RPMI7951 (cell line): Measurements from ENCODE around the gene DYNLRB2. TPM values are rescaled to one million over a fixed set of nuclear protein-coding genes. Genes with fewer than 3 reads are reported as not detected.

Experiments used
- DNase-seq: peaks from one replicate; pipeline ENCODE4 v3.0.0-alpha.2; 2012; ENCODE audit warnings: low read depth
- total RNA-seq: library from RNA; depleted of rRNA; stranded (reverse); fragments of >200 nt; shearing (Covaris generic); gene quantifications from 2 replicates; pipeline ENCODE4 v1.2.3, GENCODE V29; 2014; rRNA removed

DYNLRB2 gene
- total RNA-seq, result not detected in 2 replicates

DNA sequence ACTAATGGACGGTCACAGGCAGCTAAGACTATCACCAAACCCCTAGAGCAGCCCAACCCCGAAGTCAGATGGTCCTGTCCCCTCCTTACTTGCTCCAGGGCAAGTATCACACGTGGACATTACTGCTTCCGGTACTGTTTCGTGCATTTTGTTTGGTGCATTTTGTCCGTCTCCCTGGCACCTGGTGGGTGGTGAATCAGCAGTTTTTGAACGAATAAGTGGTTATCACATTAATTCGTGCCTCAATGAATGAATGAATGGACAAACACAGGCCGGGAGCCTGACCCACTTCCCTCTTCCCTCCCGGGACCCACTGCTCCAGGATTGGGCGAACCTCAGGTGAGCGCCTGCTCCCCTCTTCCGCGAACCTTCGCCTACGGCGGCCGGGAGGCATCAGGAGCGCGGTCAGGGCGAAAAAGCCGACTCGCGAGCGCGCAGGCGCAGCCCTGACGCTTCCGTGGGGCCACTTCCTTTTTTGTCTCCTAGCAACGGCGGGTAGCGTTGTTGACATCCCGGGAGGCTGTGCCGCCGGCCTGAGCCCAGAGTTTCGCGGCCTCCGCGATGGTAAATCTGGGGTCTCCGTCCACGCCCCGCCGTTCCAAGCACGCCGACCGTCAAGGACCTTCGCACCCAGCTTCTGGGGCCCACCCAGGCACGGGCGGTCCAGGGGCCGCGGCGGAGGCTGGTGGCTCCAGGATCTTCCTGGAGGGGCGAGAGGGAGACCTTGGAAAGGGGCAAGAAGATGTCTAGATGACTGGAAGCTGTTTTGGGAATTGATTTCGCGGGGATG is at the start of gene DYNLRB2:
DYNLRB2 (plus strand) TSS at position 478 of the 790 bp plus-strand sequence; CDS start at position 562, 84 bp downstream.
- peak; percentile 83 for DNase-seq

DNA sequence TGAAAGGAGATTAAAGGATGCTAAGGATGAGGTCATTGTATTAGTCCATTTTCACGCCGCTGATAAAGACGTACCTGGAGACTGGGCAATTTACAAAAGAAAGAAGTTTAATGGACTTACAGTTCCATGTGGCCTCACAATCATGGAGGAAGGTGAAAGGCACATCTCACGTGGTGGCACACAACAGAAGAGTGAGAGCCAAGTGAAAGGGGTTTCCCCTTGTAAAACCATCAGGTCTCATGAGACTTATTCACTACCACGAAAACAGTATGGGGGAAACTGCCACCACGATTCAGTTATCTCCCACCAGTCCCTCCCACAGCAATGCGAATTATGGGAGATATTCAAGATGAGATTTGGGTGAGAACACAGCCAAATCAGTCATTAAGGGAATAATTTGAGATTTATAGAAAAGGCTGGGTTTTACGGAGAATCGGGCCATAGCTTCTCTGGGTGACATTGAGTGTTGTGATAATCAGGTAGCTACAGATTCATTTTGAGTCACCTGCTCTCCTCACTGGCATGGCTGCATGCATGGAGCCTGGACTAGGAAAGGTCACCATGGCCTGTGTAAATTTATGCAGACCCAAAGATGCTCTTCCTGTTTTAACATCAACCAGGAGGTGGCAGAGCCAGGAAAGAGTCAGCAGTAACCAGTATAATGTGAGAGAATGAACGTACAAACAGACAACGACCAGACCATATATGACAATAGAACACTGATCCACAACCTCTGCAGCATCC is 40.5 kb upstream of the DYNLRB2 start:
- DNase-seq, result no peak

DNA sequence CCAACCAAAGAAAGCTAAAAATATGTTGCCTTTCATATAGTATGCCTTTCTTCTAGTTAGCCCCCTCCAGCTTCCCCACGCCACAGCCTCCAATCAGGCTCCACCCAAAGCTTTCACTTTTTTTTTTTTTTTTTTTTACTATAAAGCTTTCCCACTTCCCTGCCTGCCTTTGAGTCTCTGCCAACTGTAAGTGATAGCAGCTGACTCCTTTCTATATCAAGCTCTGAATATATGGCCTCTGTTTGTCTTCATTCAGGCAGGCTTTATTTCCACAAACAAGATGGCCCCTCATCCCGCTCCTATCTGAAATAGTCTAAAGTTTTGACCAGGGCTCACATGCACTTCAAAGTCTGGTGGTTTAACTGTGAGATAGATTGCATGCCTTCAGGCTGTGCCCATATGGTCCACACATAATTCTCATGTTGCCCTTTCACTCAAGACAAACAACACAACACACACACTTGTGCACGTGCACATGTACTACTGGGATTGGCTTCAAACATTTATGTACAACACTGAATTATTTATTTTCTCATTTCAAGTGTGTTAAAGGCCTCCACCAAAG is 39.8 kb upstream of the DYNLRB2 start:
- DNase-seq, result no peak

DNA sequence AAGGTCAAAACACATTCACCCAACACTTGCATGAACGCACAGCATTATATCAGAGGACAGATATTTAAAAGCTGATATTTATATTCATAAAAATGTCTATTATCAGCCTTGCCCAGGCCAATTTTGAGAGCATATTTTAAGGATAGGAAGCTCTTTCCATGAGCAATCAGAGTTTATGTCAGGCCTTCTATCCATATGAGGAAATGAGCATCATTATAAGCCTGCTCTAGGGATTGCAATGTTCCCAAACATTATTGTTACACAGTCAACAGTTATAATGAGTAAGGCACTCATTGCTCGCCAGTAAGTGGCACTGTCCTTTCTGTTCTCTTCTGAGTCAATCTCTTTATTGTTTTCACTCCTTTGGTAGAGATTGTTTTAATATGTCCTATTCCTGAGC is 37.7 kb upstream of the DYNLRB2 start:
- no peak for DNase-seq

DNA sequence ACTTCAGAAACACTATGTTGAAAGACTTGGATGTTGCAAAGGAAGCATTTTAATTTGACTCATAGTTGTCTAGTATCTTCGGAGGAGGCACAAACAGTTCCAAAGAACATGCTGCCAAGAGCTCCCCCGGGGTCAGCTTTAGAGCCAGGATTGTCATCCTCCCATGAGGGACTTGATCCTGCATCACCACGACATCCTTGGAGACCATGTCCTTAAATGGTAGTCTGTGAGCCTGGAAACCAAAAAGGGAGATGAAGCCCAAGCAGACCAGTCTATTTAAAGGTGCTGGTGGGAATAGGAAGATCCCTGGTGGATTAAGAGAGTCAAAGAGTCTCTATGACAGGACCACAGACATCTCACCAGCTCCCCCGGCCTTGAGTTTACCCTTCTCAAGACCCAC is 33.3 kb upstream of the DYNLRB2 start:
- no peak for DNase-seq

DNA sequence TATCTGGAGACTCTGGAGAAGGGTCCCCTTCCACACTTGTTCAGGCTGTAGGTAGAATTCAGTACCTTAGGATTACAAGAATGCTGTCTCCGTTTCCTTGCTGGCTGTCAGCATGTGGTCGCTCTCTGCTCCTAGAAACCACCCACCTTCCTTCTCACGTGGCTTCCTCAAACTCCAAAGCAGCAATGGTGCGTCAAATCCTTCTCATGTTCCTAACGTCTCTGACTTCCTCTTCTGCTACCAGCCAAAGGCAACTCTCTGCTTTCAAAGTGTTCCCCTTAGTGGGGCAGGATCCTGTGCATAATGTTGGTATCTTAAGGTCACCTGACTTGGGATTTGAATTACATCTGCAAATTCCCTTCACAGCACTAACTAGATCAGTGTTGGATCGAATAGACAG is 30.9 kb upstream of the DYNLRB2 start:
- DNase-seq, result no peak

DNA sequence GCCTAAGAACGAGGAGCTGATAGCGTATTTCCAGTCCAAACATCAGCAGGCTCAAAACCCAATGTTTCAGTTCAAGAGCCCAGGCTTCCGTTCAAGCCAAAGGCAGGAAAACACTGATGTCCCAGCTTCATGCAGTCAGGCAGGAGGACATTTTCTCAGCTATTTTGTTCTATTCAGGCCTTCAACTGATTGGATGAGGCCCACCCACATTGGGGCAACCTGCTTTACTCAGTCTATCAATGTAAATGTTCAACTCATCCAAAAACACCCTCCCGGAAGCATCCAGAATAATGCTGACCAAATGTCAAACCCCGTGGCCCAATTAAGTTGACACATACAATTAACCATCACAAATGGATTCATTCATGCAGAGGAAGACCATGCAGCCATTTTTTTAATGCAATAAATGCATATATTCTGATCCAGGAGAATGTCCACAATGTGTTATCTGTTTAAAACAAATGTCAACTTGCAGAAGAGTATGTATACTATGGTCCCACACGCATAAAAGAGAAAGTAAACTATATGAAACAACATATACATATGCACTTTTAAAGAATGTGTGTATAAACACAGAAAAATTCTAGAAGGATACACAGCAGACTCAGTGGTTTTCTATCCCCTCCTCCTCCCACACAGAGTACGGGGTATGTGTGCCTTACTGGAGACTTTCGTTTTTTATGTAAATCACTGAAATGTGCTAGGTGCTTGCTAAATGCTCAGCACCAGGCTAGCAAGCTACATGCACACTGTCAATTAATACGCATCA is 28.8 kb upstream of the DYNLRB2 start:
- DNase-seq, result no peak

DNA sequence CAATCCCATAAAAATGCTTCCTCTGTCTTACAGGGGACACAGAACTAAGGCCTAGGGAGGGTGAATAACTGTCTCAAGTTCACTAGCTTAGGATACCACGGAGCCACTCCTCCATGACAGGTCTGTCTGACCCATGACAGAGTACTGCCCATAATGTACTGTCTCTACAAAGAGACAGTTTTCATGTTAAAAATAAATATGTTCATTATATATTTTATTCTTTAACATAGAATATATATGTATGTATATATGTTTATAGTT is 28.3 kb upstream of the DYNLRB2 start:
- no peak for DNase-seq

DNA sequence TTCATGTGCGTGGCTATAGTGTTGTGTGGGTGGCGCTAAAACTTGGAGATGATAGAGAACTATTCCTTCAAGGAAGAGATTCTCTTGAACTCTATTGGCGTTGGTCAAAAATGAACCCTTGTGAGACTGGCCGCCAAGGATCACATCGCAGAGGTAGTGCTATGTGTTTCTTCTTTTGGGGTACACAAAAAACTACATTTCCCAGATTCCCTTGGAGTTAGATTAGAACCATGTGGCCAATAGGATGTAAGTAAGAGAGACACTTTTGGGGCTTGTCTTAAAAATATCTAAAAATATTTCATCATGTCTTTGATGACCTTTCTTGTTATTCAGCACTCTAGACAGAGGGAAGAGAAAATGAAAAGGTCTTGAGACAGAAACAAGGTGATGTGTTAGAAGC is 25.4 kb upstream of the DYNLRB2 start:
- no peak for DNase-seq

DNA sequence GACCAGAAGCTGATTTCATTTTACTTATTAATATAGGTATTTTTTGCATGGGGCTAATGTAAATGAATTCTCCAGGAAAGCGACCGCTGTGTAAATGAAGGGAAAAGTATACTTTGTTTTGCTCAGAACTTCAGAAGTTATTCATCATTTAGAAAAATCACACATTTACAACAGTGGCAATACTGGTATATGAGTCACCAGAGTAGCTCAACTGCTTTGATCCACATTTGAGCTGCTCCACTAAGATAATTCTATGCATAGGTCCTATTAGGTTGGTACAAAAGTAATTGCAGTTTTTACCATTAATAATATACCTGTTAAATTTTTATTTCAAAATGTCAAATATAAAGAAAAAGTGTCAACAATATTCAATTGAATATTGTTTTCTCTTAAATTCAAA is 22.9 kb upstream of the DYNLRB2 start:
- no peak for DNase-seq

DNA sequence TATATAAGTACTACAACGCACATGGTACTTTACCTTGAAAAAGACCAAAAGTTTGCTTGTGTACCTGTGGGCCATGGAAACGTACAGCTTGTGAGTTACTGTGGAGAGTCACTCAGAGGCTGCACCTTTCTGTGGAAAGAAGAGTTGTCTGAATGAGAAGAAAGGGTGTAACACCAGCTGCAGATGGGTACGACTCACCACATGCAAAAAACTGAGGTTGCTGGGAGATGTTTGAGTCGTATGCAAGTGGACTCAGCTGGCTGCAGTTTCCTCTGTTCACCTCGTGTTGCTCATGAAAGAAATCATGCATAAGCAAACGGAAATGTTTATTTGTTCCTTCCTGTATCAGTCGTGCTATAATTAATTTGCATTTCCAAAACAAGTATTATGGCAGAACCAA is 22.4 kb upstream of the DYNLRB2 start:
- no peak for DNase-seq

DNA sequence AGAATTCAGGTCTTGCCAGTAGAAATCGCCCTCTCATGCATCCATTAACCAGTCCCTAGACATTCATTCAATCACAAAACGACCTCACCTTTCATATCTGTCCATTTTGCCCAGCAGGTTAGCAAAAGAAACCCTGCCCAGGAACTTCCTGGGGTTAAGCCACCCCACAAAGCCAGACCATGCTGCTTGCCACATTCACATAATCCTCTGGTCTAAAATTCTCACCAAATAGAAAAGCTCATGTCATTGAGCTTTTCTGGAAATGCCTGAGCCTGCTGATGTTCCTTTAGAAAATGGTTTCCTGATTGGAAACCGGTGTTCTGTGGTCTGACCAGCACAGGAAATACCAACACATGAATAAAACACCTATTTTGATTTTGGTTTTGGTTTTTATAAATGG is 21.6 kb upstream of the DYNLRB2 start:
- DNase-seq, result no peak

DNA sequence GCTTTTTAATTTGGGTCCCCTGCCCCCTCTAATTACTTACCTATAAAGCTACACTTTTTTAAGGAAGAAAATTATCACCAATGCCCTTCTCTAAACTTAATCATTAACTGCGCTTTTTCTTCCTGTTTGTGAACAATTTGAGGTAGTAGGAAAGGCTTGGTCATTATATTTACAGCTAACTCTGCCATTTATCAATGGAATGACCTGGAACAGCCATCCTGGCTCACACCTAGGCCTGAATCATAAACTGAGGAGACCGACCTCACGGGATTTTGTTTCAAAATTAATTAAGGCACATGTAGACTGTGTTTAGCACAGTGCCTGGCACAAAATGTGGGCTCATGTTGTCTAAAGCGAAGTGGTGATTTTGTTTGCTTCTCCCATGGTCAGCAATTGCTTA is 15.4 kb upstream of the DYNLRB2 start:
- no peak for DNase-seq

DNA sequence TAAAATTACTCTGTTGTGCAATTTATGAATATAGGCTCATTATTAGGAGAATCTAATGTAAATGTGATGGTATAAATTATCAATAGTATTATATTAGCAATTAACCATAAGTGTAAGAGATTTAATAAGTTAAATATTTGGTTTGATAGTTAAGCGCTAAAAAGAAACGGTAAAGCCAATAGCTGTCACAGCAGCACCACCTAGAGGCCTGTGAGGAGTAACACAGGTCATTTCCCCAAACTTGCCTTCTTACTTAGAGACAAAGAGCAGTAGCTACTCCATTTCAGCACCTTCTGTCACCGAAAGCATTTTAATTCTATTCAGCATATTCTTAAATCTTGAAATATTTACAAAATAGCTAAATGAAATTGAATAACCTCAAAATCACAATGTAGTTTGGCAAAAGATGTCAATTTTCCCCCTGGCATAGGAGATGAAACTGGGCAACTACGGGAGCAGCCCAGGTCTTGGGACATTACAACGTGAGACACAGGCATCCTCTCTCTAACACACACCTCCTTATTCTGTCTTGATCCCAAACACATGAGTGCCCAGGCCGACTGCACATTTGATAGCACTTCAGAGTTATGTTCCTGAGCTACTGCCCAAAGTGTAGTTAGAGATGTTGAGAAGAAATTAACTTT is 14.3 kb upstream of the DYNLRB2 start:
- peak; percentile 50 for DNase-seq

DNA sequence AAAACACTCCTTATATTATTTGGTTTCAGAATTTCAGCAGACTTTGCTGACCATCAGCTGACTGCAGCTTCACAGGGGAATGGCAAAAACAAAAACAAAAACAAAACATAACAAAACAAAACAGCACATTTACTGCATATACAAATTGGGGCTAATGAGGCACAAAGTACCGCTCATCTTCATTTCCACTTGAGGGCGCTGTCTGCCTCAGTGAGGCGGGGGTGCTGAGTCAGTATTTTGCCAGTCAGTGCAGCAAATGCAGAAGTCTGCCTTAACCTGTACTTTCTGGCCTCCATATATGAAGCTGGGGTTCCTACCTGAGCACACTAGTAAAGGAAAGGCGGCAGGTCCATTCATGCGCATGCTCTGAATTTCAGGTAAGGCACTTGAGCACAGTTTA is 13.5 kb upstream of the DYNLRB2 start:
- DNase-seq, result no peak

DNA sequence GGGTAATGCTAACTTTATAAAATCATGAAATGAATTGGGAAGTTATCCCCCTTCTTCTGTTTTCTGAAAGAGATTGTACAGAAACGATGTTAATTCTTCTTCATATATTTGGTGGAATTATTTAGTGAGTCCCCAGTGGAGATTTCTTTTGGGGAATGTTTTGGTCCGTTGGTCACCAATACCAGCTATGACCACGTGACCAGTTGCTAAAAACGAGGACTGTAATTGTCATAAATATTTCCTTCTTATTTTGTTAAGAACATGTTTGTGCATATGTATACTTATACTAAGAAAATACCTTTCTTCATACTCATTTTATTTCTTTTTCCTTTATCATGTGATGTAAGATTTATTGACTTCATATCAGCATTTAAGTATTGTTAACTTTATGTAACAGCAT is 10.3 kb upstream of the DYNLRB2 start:
- no peak for DNase-seq

DNA sequence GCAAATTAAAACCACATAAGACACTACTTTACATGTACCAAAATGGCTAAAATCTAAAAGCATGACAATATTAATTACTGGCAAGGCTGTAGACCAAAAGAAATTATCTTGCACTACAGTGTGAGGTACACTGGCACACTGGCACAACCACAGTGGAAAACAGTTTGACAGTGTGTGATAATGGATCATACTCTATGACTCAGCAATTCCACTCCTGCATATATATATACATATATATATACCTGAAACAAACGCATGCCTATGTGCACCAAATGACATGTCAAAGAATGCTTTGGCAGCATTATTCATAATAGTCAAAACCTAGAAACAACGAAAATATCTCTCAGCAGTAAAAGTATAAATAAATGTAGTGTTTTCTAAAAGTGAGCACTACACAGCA is 4.6 kb upstream of the DYNLRB2 start:
- DNase-seq, result no peak

DNA sequence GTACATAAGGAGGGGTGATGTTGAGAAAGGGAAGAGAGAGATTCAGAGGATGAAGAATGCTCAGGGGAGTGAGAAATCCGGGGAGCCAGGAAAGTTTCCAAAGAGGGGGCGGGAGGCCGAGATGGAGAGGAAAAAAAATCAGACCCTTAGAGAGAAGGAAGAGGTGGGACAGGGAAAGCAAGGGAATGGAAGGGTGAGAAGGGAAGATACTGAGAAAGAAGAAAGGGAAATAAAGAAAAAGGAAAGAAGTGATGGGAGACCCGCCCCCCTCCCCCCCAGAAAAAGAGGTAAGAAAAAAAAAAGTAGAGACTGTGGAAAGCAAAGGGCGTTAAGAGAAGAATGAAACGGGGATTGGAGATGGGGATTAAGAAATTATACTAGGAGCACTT is 507 bp downstream of the DYNLRB2 start:
- no peak for DNase-seq

DNA sequence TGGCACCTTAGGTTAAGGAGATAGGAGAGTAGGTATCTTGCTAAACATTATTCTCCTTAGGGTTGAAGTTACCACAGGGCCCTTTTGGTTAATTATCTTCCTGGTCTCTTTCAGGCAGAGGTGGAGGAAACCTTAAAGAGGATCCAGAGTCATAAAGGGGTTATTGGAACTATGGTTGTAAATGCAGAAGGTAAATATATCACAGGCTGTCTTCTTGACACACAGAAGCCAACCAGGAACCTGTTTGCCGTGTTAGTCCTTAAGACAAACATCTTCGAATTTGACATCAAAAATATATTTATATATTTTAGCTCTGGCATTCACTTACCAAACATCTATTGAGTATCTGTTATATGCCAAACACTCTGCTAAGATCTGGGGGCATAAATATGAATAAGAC is 2.4 kb downstream of the DYNLRB2 start:
- no peak for DNase-seq

DNA sequence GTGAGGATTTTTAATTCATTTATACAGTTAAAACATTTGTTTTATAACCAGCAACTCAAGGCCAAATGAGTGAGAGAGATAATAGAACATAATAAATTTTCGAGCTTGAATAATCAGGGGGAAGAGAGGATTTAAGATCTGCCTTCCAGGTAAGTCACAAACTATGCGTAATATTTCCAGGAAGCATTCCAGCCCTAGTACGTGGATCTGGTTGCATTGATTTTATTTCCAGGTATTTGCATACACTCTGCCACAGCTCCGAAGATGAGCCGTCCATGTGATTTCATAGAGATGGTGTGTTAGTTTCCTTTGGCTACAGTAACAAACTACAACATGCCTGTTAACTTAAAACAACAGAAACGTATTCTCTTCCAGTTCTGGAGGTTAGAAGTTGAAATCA is 3.5 kb downstream of the DYNLRB2 start:
- no peak for DNase-seq

DNA sequence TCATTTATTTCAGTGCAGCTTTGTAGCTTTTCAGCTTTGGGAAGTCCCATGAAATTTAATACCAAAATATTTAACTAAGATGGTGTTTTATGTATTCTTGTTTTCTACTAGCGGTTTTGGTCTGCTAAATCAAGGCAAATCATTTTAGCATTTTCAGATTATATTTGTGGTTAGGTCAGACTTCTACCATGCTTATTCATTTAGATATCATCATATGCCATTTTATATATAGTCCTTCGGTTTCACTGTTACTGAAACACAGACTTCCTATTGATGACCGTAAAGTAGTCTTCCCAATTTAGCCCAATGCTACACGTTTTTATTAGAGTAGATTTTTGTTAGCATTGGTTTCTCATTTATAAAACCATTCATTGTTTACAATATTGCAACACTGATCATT is 5.5 kb downstream of the DYNLRB2 start:
- no peak for DNase-seq

DNA sequence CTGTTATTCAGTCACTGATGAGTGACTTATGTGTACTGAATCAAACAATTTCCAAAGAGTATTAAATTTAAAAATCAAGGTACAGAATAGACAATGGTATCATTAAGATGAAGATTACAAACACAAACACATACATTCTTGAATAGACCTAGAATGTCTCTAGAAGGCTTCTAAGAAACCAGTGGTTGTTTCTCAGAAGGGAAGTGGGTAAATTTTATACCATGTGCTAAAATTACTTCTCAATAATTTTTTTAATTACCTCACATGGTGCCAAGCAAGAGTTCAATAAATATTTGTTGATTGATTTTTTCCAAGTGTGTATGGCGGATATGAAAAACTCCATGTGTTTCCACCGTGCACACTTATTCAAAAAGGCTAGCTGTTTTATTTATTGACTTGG is 6.4 kb downstream of the DYNLRB2 start:
- DNase-seq, result no peak
